Inferior parietal cortex (tissue), 1 donor: ENCODE measurements around the gene IFRD2.
A peak's percentile ranks its signal among the peaks of the same experiment; 100 is the strongest.

Experiments used
- DNase-seq: peaks from one replicate; pipeline ENCODE4 v3.0.0-alpha.2; 2016; ENCODE audit errors: extremely low spot score

IFRD2 gene, protein sequence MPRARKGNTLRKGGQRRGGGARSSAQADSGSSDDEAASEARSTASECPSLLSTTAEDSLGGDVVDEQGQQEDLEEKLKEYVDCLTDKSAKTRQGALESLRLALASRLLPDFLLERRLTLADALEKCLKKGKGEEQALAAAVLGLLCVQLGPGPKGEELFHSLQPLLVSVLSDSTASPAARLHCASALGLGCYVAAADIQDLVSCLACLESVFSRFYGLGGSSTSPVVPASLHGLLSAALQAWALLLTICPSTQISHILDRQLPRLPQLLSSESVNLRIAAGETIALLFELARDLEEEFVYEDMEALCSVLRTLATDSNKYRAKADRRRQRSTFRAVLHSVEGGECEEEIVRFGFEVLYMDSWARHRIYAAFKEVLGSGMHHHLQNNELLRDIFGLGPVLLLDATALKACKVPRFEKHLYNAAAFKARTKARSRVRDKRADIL

DNA sequence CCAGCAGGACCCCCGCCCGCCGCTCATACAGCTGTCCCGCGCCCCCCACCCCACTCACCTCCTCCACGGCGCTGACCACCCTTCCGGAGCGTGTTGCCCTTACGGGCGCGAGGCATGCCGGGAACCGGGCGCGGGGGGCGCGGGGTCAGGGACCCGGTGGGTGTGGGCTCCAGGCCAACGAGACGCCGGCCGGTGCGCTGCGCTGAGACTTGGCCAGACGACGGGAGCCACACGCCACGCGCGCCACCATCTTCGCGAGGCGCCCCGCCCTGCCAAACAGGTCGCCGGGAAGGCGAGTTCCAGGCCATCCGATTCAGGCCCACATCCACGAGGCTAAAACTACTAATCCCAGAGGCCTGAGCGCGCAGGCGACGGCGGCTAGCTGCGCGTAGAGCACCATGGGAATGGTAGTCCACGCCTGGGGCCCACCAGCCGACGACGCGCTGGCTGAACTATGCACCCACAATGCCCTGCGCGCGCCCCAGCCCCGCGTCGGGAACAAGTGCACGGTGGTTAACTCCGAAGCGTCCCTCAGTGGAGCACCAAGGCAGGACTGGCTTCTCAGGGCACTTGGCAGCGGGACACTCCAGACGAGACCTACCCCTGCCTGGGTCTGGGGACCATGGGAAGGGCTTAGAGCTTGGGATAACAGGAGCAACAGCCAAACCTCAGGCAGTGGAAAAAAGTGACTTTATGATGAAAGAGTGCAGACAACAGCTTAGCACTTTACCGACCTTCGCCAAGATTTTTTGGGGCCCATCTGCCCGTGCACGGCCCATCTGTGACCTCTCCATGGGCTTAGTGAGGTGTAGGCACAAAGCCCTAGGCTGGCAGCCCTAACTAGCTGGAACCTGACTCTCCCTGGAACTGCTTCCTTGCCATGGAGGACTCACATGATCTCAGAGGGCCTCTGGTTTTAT is at the start of gene IFRD2:
Gene IFRD2, minus strand, starts transcription at position 271 of the 920 bp plus-strand sequence. Its CDS starts 155 bp downstream, at position 116.
- DNase-seq, result peak; percentile 95

DNA sequence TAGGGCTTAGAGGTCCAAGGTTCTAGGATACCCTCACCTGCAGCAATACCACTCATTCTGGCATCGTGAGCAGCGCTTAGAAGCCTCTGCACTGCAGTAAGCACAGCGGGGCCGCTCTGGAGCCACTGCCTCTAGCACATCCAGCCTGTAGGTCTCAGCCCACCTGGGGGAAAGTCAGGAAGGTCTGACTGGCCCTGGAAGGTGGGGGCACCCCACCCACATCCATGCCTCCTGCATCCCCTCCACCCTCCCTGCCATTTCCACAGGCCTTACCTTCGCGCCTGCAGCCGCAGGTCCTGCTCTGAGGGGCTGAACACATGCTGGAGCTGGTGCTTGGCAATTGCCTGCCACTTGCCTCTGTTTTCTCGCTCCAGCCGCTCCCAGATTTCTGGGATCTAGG is 49.3 kb upstream of the IFRD2 start:
- no peak for DNase-seq

DNA sequence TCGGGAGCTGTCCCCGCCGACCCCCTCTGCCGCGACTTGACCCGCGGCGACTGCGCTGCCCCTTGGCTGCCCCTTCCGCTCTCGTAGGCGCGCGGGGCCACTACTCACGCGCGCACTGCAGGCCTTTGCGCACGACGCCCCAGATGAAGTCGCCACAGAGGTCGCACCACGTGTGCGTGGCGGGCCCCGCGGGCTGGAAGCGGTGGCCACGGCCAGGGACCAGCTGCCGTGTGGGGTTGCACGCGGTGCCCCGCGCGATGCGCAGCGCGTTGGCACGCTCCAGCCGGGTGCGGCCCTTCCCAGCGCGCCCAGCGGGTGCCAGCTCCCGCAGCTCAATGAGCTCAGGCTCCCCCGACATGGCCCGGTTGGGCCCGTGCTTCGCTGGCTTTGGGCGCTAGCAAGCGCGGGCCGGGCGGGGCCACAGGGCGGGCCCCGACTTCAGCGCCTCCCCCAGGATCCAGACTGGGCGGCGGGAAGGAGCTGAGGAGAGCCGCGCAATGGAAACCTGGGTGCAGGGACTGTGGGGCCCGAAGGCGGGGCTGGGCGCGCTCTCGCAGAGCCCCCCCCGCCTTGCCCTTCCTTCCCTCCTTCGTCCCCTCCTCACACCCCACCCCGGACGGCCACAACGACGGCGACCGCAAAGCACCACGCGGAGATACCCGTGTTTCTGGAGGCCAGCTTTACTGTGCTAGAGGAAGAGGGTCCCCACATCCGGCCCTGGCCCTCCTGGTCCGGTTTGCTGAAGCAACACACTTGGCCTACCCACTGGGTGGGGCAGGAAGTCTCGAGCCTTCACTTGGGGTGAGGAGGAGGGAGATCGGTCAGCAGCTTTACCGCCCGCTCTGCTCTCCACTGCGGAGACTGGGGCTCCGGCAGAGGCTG is 48.5 kb upstream of the IFRD2 start, which contains the start of gene RASSF1:
Gene RASSF1, minus strand, starts transcription at position 389 of the 882 bp plus-strand sequence. Its CDS starts 31 bp downstream, at position 358.
- DNase-seq, result no peak

DNA sequence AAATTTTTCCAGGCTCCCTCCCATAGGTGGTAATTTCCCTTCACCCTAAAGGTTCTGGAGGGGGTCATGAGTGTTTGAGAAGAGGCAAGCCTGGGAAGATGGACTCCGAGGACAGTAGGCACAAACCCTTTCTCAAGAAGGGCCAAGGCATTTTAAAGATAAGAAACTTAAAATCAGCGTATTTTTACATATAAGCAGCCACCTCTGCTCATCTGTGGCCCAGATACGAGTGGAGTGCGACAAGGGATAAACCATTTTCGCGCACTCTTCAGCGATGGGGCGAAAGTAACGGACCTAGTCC is 47.9 kb upstream of the IFRD2 start:
- no peak for DNase-seq

DNA sequence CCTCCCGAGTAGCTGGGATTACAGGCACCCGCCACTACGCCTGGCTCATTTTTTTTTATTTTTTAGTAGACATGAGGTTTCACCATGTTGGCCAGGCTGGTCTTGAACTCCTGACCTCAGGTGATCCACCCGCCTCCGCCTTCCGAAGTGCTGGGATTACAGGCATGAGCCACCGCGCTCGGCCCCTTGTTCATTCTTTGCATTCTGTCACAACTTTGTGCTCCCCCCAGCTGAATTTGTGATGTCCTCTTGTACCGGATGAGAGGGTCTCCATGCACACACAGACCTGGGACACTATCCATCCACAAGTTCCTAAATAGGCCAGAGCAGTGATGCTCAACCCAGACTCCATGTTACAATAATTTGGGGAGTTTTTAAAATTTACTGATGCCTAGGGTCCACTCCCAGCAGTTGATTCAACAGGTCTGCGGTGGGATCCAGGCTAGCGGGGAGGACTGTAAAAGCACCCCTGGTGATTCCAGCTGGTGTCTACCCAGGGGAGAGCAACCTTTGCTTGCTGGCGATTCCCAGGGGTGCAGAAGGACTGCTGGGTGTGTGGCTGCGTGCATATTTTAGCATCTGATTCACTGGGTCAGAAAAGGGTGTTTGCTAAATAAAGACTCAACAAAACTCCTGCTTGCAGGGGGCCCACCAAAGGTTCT is 47.4 kb upstream of the IFRD2 start:
- DNase-seq, result no peak

DNA sequence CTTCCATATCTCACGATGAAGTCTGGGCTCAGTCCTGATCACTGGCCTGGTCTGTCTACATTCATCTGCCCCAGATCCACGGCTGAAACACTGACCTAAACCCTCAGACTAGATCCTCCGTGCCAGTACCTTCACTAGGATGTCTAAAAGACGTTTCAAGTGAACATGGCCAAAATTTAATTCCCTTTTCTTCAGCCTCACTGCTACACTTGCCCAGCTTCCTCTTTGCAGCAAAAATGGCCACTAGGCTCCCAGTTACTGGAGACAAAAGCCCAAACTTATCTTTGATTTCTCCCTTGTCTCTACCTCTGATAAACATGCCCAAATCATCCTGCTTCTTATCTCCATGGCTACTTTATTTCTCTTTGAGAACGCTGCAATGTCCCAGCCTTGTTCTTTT is 46.7 kb upstream of the IFRD2 start:
- DNase-seq, result no peak

DNA sequence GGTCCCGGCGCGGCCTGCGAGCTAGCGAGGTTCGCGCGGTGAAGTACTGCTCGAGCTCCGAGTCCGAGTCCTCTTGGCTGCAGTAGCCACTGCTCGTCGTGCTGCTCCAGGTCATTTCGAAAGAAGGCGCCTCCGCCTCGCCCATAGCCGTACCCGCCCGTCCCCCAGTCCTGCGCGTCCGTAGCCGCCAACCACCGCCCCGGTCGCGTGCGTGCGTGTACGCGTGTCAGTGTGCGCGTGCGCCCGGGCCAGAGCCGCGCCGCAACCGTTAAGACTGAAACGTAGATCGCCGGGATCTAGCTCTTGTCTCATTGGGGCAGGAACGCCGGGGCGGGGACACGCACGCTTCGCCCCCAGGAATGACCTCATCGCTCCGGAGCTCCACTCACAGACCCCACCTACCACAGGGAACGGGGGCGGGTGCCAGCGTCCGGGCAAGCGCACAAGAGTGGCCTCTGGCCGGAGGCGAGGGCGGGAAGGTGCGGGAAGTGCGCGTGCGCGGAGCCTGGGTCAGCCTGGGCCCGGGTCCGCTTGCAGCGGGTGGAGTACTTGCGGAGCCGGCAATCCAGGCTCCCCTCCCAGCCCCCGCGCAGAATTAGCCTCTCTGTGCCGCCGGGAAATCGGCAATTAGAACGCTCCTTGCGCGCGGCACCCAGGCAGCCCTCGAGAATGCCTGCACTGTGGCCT is 45.1 kb upstream of the IFRD2 start:
- peak; percentile 94 for DNase-seq

DNA sequence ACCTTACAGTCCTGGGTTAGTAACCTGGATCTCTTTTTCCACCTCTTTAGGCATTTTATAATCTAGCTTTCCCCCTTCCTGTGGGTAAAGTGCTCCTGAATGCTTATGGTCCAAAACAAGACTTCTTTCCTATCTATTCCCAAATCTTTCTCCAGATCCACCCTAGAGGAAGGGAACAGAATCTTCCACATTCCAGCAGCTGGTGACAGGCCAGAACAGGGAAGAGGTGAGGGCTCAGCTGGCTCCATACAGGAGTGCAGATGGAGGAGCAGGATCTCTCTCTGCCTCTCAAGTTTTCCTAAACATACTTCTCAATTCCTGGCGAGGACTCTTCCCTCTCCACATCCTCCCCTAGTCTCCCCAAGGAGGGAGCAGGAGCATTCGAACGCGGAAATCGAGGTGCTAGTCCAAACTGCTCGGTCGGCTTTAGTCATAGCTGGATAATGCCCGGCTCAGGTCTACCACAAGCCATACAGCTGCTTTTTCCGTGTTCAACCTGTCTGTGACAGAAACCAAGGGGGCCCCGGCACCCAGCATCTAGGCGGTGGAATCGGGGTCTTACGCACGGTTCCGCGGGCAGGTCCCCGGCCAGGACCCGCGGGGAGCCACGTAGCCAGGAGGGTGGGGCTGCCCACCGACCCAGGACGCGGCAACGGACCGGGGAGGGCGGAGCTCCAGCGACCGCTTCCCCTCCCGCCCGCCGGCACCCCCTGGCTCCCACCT is 44.4 kb upstream of the IFRD2 start:
- no peak for DNase-seq

DNA sequence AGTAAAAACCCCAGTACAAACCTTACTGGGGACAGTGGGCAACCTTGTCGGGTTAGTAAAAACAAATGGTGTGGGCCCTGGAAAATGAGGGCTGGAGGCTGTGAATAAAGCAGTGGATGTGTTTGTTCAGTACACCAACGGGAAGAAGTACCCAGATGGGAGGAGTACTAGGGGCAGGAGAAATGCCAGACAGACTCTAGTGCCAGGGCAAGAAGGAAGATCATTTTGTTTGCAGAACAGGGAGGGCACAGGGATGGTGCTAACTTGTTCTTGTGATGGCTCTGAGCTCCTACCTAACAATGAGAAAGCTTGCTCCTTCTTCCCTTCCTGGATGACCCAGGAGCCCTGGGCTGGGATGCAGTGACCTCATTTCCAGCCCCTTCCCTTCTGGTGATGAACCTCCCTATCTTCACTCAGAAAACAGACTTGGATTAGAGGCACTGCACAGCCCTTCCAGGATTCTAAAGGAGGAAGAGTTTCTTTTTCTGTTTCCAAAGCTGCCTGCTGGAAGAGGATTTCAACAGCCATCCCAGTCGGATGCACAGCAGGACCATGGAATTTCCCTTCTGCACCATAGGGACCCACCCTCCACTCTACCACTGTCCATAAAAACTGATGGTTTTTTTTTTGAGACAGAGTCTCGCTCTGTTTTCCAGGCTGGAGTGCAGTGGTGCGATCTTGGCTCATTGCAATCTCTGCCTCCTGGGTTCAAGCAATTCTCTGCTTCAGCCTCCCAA is 42.3 kb upstream of the IFRD2 start:
- no peak for DNase-seq

DNA sequence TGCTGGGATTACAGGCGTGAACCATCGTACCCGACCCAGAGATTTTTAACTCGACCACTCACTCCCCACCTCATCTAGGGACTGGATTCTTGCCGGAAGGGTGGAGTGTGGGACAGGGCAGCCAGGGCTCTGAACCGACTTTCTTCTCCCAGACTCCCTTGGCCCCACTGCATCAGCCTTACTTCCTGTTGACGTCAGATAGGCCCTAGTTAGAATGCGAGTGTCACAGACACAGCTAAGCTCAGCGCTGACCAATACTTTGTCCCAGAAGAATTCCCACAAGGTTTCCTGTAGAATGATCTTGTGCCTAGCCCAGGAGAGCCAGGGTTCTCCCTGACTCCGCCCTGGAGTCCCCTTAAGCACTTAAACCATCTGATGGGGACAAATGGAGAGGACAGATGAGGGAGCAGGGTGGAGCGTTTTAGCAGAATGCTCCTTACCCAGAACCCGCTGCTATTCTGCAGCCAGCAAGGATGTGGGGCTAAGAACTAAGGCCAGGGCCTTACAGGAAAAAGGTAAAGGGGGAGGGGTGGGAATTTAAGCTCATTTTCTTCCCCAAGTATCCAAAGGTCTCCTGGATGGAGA is 41.6 kb upstream of the IFRD2 start:
- DNase-seq, result no peak

DNA sequence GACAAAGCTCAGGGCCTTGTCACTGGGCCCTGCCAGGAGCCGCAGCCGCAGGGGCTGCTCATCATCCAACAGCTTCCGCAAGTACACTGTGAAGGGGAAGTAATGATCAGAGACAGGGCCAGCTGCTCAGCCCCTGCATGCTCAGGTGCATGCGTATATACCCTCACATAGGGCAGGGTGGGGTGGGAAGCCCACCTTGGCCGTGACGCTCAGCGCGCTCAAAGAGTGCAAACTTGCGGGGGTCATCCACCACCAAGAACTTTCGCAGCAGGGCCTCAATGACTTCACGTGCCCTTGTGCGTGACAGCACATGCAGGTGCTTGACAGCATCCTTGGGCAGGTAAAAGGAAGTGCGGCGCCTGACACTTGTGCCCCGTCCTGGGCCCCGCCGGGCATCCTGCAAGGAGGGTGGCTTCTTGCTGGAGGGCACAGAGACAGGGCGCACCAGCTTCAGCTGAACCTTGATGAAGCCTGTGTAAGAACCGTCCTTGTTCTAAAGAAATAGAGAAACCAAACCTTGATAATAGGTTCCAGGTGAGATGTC is 39.2 kb upstream of the IFRD2 start:
- no peak for DNase-seq

DNA sequence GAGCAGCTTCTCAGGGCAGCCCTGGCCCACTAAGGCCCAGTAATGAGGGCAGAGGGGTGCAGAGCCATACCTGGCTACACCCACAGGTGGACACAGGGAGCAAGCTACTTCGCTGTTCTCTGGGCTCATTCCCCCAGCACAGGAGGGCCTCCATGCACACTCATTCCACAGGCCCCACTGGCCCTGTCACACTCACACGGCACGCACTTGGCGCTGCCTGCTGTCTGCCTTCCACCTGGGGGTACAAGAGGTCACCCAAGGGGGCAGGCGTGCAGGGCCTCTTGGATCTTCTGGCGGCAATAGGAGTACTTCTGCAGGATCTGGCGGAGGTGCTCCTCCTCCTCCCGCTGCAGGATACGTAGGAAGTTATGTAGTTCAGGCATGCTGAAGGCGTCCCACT is 38.1 kb upstream of the IFRD2 start:
- DNase-seq, result no peak

DNA sequence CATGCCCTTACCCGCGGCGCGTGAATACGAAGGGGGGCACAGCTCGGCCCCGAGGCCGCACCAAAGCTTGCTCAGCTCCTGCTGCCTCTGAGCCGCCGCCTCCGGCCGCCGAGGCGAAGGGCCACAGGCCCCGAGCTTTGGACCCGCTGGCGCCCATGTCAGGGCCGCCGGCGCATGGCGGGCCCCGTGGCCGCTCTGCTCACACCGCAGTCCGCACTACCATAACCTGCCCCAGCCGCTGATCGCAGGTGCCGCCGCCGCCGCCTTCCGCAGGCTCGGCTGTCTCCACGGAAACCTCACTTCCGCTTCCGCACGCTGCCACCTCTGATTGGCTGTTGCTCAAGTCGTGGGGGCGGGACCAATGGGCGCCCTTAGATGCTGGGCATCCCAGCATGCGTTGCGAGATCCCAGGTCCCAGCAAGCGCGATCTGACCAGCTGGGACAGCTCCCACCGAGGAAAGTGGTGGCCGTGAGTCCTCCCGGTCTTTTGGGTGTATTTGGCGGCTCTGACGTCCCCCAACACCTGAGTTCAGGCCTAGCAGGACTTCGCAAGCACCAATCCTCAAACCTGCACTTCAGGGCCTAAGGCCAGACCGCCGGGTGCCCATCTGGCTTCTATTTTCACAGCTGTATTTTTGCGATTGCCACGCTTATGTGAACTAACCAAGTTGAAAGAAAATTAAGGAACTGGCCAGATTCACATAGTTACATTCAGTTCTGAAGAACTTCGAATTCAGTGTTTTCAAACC is 35.9 kb upstream of the IFRD2 start, which contains the start of gene TUSC2:
Gene TUSC2, minus strand, starts transcription at position 281 of the 749 bp plus-strand sequence. Its CDS starts 124 bp downstream, at position 157.
- DNase-seq, result peak; percentile 98

DNA sequence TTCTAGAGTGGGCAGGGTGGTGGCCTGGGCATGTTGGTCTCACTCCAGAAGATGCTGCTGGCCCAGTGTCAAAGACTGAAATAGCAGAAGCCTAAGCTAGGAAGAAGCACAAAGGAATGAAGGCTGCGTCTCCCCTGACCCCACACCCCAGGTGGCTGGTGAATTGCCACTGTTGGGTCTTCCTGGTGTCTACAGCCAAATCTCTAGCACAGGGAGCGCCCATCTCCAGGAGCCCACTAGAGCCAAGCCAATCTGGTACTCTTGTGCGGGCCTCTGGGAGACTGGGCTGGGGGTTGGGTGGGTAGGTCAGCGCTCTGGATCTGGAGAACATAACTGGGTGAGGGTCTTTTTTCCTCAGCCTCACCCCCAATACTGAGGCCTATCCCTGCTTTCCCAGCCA is 34.9 kb upstream of the IFRD2 start:
- DNase-seq, result no peak

DNA sequence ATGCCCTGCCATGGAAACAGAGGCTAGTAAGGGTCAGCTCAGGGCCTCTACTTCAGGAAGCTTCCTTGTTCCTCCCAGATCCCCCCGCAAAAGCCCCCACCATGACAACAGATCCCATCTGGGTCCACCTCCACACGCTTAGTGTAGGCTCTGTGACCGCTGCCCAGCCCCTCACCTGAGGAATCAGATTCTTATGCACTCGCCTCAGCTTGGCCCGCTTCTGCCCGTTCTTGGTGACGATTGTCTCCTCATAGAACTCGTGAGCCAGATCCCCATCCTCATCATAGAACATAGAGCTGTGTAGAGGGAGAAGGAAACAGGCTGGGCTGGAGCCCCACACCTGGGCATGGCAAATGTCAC is 33.9 kb upstream of the IFRD2 start:
- no peak for DNase-seq

DNA sequence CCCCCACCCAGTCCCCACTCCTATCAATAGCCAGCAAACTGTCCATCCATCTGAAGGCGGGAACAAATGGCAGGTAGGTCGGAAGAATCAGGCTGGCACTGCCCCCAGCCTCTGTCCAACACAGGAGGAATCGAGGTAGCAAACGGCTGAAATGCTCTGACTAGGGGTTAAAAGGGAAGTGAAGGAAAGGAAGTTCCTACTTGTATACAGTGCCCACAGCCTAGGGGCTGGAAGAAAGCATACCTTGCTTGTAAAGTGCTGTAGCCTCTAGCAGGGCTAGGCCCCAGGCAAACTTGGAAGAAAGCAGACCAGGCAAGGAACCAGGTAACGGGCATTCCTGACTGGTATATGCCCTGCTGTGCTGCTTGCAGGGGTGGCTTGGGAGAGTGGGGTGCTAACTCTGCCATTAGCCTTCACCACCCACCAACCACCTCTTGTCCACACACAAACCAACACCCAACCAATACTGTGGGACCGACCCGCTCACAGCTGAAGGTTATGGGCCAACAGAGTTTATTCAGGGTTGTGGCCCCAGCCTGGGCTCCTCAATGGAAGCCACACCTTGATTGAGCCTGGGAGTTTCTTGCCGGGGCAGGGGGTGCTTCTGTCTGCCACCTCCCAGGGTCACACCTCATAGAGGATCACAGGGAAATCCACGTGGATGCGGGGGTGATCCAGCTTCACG is 33.4 kb upstream of the IFRD2 start:
- no peak for DNase-seq

DNA sequence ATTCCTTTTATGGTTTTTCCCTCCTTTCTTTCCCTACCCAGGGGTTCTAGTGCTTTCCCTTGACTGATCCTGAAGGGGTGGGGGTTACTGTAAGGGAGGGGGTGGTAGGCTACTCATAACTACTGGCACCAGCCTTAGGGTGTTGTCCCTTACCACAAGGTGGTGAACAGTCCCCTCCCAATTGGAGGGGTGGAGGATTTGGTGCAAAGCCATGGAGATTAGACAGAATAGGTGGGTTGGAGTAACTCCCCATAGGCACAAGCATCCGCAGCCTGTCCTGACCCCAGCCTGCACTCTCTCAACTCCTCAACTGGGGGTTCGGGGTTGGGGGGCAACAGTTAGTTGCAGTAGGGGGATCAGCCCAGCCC is 32.9 kb upstream of the IFRD2 start:
- DNase-seq, result no peak
